DOHH2 (cell line): ENCODE results near the gene CRX.
"Not testable (repeated sequence)": the region's sequence is repeated elsewhere in the genome, so short reads cannot be mapped to it uniquely, and the experiment has no call there.

Experiments used
- CTCF ChIP-seq: fragments of 200-600 bp; sonication (generic); IDR thresholded peaks from one replicate; pipeline ENCODE4 v1.5.1; 2014; ENCODE audit warnings: antibody characterized with exemption, mild to moderate bottlenecking, low read depth, low read length; ENCODE audit not compliant: poor library complexity, severe bottlenecking
- EZH2phosphoT487 ChIP-seq: fragments of 200-600 bp; sonication (generic); IDR thresholded peaks from 2 replicates; pipeline ENCODE4 v1.6.1; 2017; ENCODE audit warnings: borderline replicate concordance, mild to moderate bottlenecking, antibody characterized with exemption, low read length, moderate library complexity, mixed read lengths

- not testable (repeated sequence) for TF ChIP-seq CTCF, EZH2phosphoT487
Observed at GRCh38 chr19:47879385-47879784, 57.6 kb downstream of the CRX start.
